Effector memory CD8-positive, alpha-beta T cell (primary cell): ENCODE data around the gene NTN1.

Source experiments
- ATAC-seq: fragments of 150-1000 bp; cut with Tn5 transposase; replicated peaks from 2 replicates; pipeline ENCODE4 v1.10.0; 2021; ENCODE audit warnings: mild to moderate bottlenecking, moderate library complexity
- DNase-seq, 3 experiments: peaks; one replicate each; pipeline ENCODE4 v3.0.0; 2021
- H3K27ac Mint-ChIP-seq, 2 donors: one replicate each; pipeline ENCODE4 v1.8.0; 2022; ENCODE audit warnings: mild to moderate bottlenecking in 2 of 2, mixed read lengths in 2 of 2, moderate library complexity in 2 of 2
- H3K27me3 Mint-ChIP-seq, 2 donors: one replicate each; pipeline ENCODE4 v1.8.0; 2022; ENCODE audit warnings: mixed read lengths in 2 of 2
- H3K36me3 Mint-ChIP-seq: one replicate; pipeline ENCODE4 v1.8.0; 2022; ENCODE audit warnings: mild to moderate bottlenecking, moderate library complexity, mixed read lengths; ENCODE audit not compliant: insufficient read depth
- H3K4me1 Mint-ChIP-seq, 2 donors: one replicate each; pipeline ENCODE4 v1.8.0; 2022; ENCODE audit warnings: low read depth in 2 of 2, mixed read lengths in 2 of 2
- H3K4me3 Mint-ChIP-seq, 2 donors: one replicate each; pipeline ENCODE4 v1.8.0; 2022; ENCODE audit warnings: mild to moderate bottlenecking in 2 of 2, mixed read lengths in 2 of 2, moderate library complexity in 2 of 2
- H3K9me3 Mint-ChIP-seq, 2 donors: one replicate each; pipeline ENCODE4 v1.8.0; 2022; ENCODE audit warnings: mixed read lengths in 2 of 2

The NTN1 gene

GRCh38 chr17:9185142-9185541 is 163.8 kb downstream of the NTN1 start:
- peaks cover 0 to 4% of the 10 kb centered on the region in 2 donors for H3K4me1 Mint-ChIP-seq

GRCh38 chr17:9185688-9186284 is 164.5 kb downstream of the NTN1 start:
- Mint-ChIP-seq H3K4me3 (no peak overlapping the region), H3K9me3 (no peaks in the 10 kb centered on the region), H3K36me3 (no peaks in the 10 kb centered on the region), H3K27me3 (peaks cover 45 to 83% of the 10 kb centered on the region in 2 donors), H3K4me1 (peaks cover 0 to 4% of the 10 kb centered on the region in 2 donors), H3K27ac (no peak overlapping the region)
- DNase-seq, result no peak
- ATAC-seq, result no peak

More at GRCh38 chr17:9185142-9185541, 163.8 kb downstream of the NTN1 start:
- Mint-ChIP-seq H3K27me3 (peaks cover 42 to 83% of the 10 kb centered on the region in 2 donors), H3K27ac (no peak overlapping the region), H3K4me3 (no peak overlapping the region), H3K36me3 (no peaks in the 10 kb centered on the region), H3K9me3 (no peaks in the 10 kb centered on the region)
- no peak for ATAC-seq
- no peak for DNase-seq

GRCh38 chr17:9187828-9188227 is 166.5 kb downstream of the NTN1 start:
- DNase-seq, result no peak

GRCh38 chr17:9188367-9188766 is 167.1 kb downstream of the NTN1 start:
- H3K27me3 Mint-ChIP-seq, result peaks cover 50 to 68% of the 10 kb centered on the region in 2 donors
- ATAC-seq (no peak), DNase-seq (no peak)
- peaks cover 0 to 4% of the 10 kb centered on the region in 2 donors for H3K4me1 Mint-ChIP-seq
- no peaks in the 10 kb centered on the region for H3K9me3 Mint-ChIP-seq
- H3K36me3 Mint-ChIP-seq, result no peaks in the 10 kb centered on the region
- no peak overlapping the region for H3K4me3 Mint-ChIP-seq
- no peak overlapping the region for H3K27ac Mint-ChIP-seq

More at GRCh38 chr17:9187828-9188227, 166.5 kb downstream of the NTN1 start:
- Mint-ChIP-seq H3K36me3 (no peaks in the 10 kb centered on the region), H3K4me1 (peaks cover 0 to 4% of the 10 kb centered on the region in 2 donors), H3K9me3 (no peaks in the 10 kb centered on the region), H3K27ac (no peak overlapping the region), H3K4me3 (no peak overlapping the region), H3K27me3 (peaks cover 53 to 73% of the 10 kb centered on the region in 2 donors)
- no peak for ATAC-seq

GRCh38 chr17:9189870-9190269 is 168.6 kb downstream of the NTN1 start:
- H3K36me3 Mint-ChIP-seq, result no peaks in the 10 kb centered on the region
- H3K4me1 Mint-ChIP-seq, result no peaks in the 10 kb centered on the region
- no peak for DNase-seq
- no peaks in the 10 kb centered on the region for H3K9me3 Mint-ChIP-seq
- no peak for ATAC-seq
- no peak overlapping the region for H3K4me3 Mint-ChIP-seq
- H3K27me3 Mint-ChIP-seq, result peaks cover 37 to 68% of the 10 kb centered on the region in 2 donors
- H3K27ac Mint-ChIP-seq, result no peak overlapping the region

GRCh38 chr17:9192010-9192409 is 170.7 kb downstream of the NTN1 start:
- Mint-ChIP-seq H3K27me3 (peaks cover 37 to 69% of the 10 kb centered on the region in 2 donors), H3K4me1 (no peaks in the 10 kb centered on the region), H3K36me3 (no peaks in the 10 kb centered on the region), H3K27ac (no peak overlapping the region), H3K4me3 (no peak overlapping the region), H3K9me3 (no peaks in the 10 kb centered on the region)
- ATAC-seq (no peak), DNase-seq (no peak)

GRCh38 chr17:9195411-9195810 is 174.1 kb downstream of the NTN1 start:
- ATAC-seq, result no peak
- peaks cover 41 to 74% of the 10 kb centered on the region in 2 donors for H3K27me3 Mint-ChIP-seq
- H3K27ac Mint-ChIP-seq, result no peak overlapping the region

GRCh38 chr17:9195961-9196670 is 174.8 kb downstream of the NTN1 start:
- peaks cover 45 to 81% of the 10 kb centered on the region in 2 donors for H3K27me3 Mint-ChIP-seq
- H3K4me1 Mint-ChIP-seq, result no peaks in the 10 kb centered on the region
- no peaks in the 10 kb centered on the region for H3K9me3 Mint-ChIP-seq
- ATAC-seq (no peak), DNase-seq (no peak)
- H3K36me3 Mint-ChIP-seq, result peaks cover 2% of the 10 kb centered on the region
- no peak overlapping the region for H3K4me3 Mint-ChIP-seq
- no peak overlapping the region for H3K27ac Mint-ChIP-seq

More at GRCh38 chr17:9195411-9195810, 174.1 kb downstream of the NTN1 start:
- Mint-ChIP-seq H3K36me3 (peaks cover 2% of the 10 kb centered on the region), H3K9me3 (no peaks in the 10 kb centered on the region), H3K4me3 (no peak overlapping the region), H3K4me1 (no peaks in the 10 kb centered on the region)
- no peak for DNase-seq

GRCh38 chr17:9199571-9200551 is 178.6 kb downstream of the NTN1 start:
- no peak overlapping the region for H3K4me3 Mint-ChIP-seq
- no peak for DNase-seq
- peaks cover 0 to 2% of the 10 kb centered on the region in 2 donors for H3K4me1 Mint-ChIP-seq
- no peak overlapping the region for H3K27ac Mint-ChIP-seq
- no peaks in the 10 kb centered on the region for H3K9me3 Mint-ChIP-seq
- H3K36me3 Mint-ChIP-seq, result peaks cover 2% of the 10 kb centered on the region
- ATAC-seq, result no peak
- H3K27me3 Mint-ChIP-seq, result peaks cover 42 to 83% of the 10 kb centered on the region in 2 donors

- DNase-seq (no peak), ATAC-seq (no peak)
- Mint-ChIP-seq H3K36me3 (peaks cover 2% of the 10 kb centered on the region), H3K4me1 (peaks cover 0 to 2% of the 10 kb centered on the region in 2 donors), H3K9me3 (no peaks in the 10 kb centered on the region), H3K4me3 (no peak overlapping the region), H3K27me3 (peaks cover 42 to 85% of the 10 kb centered on the region in 2 donors), H3K27ac (no peak overlapping the region)
These were observed 179.5 kb downstream of the NTN1 start for GRCh38 chr17:9200699-9201359.

GRCh38 chr17:9202532-9202931 is 181.2 kb downstream of the NTN1 start:
- H3K4me3 Mint-ChIP-seq, result no peak overlapping the region
- peaks cover 2% of the 10 kb centered on the region for H3K36me3 Mint-ChIP-seq
- DNase-seq, result no peak
- peaks cover 0 to 2% of the 10 kb centered on the region in 2 donors for H3K4me1 Mint-ChIP-seq
- H3K9me3 Mint-ChIP-seq, result no peaks in the 10 kb centered on the region
- no peak for ATAC-seq
- H3K27ac Mint-ChIP-seq, result no peak overlapping the region
- peaks cover 46 to 82% of the 10 kb centered on the region in 2 donors for H3K27me3 Mint-ChIP-seq

- H3K27me3 Mint-ChIP-seq, result peaks cover 36 to 79% of the 10 kb centered on the region in 2 donors
- H3K9me3 Mint-ChIP-seq, result no peaks in the 10 kb centered on the region
- no peak for ATAC-seq
- no peak for DNase-seq
- peaks cover 0 to 2% of the 10 kb centered on the region in 2 donors for H3K4me1 Mint-ChIP-seq
- H3K36me3 Mint-ChIP-seq, result peaks cover 2% of the 10 kb centered on the region
- H3K4me3 Mint-ChIP-seq, result no peak overlapping the region
- H3K27ac Mint-ChIP-seq, result peak overlapping the region in 1 of 2 donors; percentile 32
These were observed 182.6 kb downstream of the NTN1 start for GRCh38 chr17:9203771-9204425.
